Measurements from ENCODE around the gene CEP112. TPM values are rescaled to one million over a fixed set of nuclear protein-coding genes. Genes with fewer than 3 reads are reported as not detected.

CEP112 gene
- polyA plus RNA-seq, 1 donor from 2014 or later: 6.0 TPM

DNA sequence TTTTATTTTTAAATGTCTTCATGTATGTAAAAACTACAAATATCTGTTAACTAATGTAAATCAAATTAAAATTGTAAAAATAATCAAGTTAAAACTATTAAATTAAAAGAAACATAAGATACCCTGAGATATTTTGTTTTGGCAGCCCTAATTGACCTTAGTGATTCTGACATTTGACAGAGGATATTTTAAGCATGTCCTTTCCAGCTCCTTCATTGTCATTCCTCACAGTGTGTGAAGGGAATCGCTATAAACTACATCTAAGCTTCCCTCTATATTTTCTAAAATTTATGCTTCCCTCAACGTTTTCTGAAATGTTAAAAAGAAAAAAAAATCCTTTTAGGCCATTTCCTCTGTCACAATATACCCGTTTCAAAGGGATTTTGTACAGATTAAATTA is 20.2 kb downstream of the CEP112 start:
- Histone ChIP-seq H3K9me3 (ENCODE audit: low read length) (no peaks in the 10 kb centered on the region), H3K4me2 (ENCODE audit: low read length) (no peak overlapping the region), H3F3A (ENCODE audit: insufficient read depth, low read length, poor library complexity, severe bottlenecking) (no peaks in the 10 kb centered on the region), H2AFZ (ENCODE audit: low read depth, low read length) (no peak overlapping the region), H3K9me2 (ENCODE audit: insufficient read depth, low read length) (no peaks in the 10 kb centered on the region), H4K20me1 (ENCODE audit: insufficient read depth) (no peaks in the 10 kb centered on the region), H3K9ac (ENCODE audit: low read length) (no peak overlapping the region), H3K4me3 (ENCODE audit: low read length) (no peak overlapping the region), H3K36me3 (ENCODE audit: insufficient read depth, low read length) (no peaks in the 10 kb centered on the region), H3K27ac (ENCODE audit: low read length) (no peak overlapping the region), H3K79me2 (replicated peaks; ENCODE audit: insufficient read depth, low read length) (no peaks in the 10 kb centered on the region), H3K27me3 (ENCODE audit: insufficient read depth, low read depth, low read length) (no peaks in the 10 kb centered on the region)
- TF ChIP-seq, protein P1, sequence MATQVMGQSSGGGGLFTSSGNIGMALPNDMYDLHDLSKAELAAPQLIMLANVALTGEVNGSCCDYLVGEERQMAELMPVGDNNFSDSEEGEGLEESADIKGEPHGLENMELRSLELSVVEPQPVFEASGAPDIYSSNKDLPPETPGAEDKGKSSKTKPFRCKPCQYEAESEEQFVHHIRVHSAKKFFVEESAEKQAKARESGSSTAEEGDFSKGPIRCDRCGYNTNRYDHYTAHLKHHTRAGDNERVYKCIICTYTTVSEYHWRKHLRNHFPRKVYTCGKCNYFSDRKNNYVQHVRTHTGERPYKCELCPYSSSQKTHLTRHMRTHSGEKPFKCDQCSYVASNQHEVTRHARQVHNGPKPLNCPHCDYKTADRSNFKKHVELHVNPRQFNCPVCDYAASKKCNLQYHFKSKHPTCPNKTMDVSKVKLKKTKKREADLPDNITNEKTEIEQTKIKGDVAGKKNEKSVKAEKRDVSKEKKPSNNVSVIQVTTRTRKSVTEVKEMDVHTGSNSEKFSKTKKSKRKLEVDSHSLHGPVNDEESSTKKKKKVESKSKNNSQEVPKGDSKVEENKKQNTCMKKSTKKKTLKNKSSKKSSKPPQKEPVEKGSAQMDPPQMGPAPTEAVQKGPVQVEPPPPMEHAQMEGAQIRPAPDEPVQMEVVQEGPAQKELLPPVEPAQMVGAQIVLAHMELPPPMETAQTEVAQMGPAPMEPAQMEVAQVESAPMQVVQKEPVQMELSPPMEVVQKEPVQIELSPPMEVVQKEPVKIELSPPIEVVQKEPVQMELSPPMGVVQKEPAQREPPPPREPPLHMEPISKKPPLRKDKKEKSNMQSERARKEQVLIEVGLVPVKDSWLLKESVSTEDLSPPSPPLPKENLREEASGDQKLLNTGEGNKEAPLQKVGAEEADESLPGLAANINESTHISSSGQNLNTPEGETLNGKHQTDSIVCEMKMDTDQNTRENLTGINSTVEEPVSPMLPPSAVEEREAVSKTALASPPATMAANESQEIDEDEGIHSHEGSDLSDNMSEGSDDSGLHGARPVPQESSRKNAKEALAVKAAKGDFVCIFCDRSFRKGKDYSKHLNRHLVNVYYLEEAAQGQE (IDR thresholded peaks at IDR 0.05; ENCODE audit: borderline replicate concordance): no peak
- no peak for TF ChIP-seq EZH2 (IDR thresholded peaks at IDR 0.05; ENCODE audit: borderline replicate concordance, insufficient read depth, low read length, poor library complexity, severe bottlenecking)
- no peak for TF ChIP-seq TAF1 (IDR thresholded peaks at IDR 0.05; ENCODE audit: low read depth)
- no peak for TF ChIP-seq MXI1 (conservative IDR thresholded peaks at IDR 0.05; ENCODE audit: poor library complexity, severe bottlenecking)
- no peak for TF ChIP-seq POLR2AphosphoS5 (IDR thresholded peaks at IDR 0.05)
- no peak for TF ChIP-seq RAD21 (conservative IDR thresholded peaks at IDR 0.05)
- TF ChIP-seq SMC3 (conservative IDR thresholded peaks at IDR 0.05; ENCODE audit: poor library complexity): no peak
- TF ChIP-seq, protein P2, sequence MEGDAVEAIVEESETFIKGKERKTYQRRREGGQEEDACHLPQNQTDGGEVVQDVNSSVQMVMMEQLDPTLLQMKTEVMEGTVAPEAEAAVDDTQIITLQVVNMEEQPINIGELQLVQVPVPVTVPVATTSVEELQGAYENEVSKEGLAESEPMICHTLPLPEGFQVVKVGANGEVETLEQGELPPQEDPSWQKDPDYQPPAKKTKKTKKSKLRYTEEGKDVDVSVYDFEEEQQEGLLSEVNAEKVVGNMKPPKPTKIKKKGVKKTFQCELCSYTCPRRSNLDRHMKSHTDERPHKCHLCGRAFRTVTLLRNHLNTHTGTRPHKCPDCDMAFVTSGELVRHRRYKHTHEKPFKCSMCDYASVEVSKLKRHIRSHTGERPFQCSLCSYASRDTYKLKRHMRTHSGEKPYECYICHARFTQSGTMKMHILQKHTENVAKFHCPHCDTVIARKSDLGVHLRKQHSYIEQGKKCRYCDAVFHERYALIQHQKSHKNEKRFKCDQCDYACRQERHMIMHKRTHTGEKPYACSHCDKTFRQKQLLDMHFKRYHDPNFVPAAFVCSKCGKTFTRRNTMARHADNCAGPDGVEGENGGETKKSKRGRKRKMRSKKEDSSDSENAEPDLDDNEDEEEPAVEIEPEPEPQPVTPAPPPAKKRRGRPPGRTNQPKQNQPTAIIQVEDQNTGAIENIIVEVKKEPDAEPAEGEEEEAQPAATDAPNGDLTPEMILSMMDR (IDR thresholded peaks at IDR 0.05; ENCODE audit: poor library complexity, severe bottlenecking): no peak
- TF ChIP-seq EP300 (conservative IDR thresholded peaks at IDR 0.05; ENCODE audit: poor library complexity, severe bottlenecking): no peak

DNA sequence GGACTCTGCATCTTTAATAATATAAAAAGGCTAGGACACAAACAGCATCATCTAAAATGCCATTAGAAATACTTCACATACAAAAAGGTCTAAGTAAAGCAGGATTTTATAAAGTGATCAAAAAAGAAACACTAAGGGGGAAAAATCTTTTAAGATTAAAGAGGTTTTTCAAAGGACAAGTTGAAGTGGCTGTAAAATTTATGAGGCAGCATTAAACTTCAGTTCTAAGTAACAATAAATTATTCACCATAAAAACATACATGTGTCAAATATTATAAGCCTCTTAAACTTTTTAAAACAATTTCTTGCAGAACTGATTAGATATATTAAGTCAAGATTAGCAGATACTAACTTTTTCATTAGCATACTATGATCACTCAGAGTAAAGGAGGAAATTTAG is 20.8 kb downstream of the CEP112 start:
- no peaks in the 10 kb centered on the region for H3F3A ChIP-seq (ENCODE audit: insufficient read depth, low read length, poor library complexity, severe bottlenecking)
- TF ChIP-seq, protein P1 (IDR thresholded peaks at IDR 0.05; ENCODE audit: borderline replicate concordance): no peak
- TF ChIP-seq MXI1 (conservative IDR thresholded peaks at IDR 0.05; ENCODE audit: poor library complexity, severe bottlenecking) (no peak), POLR2AphosphoS5 (IDR thresholded peaks at IDR 0.05) (no peak), EP300 (conservative IDR thresholded peaks at IDR 0.05; ENCODE audit: poor library complexity, severe bottlenecking) (no peak), SMC3 (conservative IDR thresholded peaks at IDR 0.05; ENCODE audit: poor library complexity) (no peak), EZH2 (IDR thresholded peaks at IDR 0.05; ENCODE audit: borderline replicate concordance, insufficient read depth, low read length, poor library complexity, severe bottlenecking) (no peak), RAD21 (conservative IDR thresholded peaks at IDR 0.05) (no peak), TAF1 (IDR thresholded peaks at IDR 0.05; ENCODE audit: low read depth) (no peak)
- TF ChIP-seq, protein P2 (IDR thresholded peaks at IDR 0.05; ENCODE audit: poor library complexity, severe bottlenecking): no peak
- H3K4me3 ChIP-seq (ENCODE audit: low read length): no peak overlapping the region
- H3K9me2 ChIP-seq (ENCODE audit: insufficient read depth, low read length): no peaks in the 10 kb centered on the region
- no peaks in the 10 kb centered on the region for H3K27me3 ChIP-seq (ENCODE audit: insufficient read depth, low read depth, low read length)
- no peaks in the 10 kb centered on the region for H3K79me2 ChIP-seq (replicated peaks; ENCODE audit: insufficient read depth, low read length)
- no peaks in the 10 kb centered on the region for H3K36me3 ChIP-seq (ENCODE audit: insufficient read depth, low read length)
- H3K9me3 ChIP-seq (ENCODE audit: low read length): no peaks in the 10 kb centered on the region
- no peak overlapping the region for H2AFZ ChIP-seq (ENCODE audit: low read depth, low read length)
- H3K4me2 ChIP-seq (ENCODE audit: low read length): no peak overlapping the region
- H3K9ac ChIP-seq (ENCODE audit: low read length): no peak overlapping the region
- H4K20me1 ChIP-seq (ENCODE audit: insufficient read depth): no peaks in the 10 kb centered on the region
- no peak overlapping the region for H3K27ac ChIP-seq (ENCODE audit: low read length)

Measured in neural cell (in vitro differentiated cells).